Natural killer cell (primary cell): ENCODE results near the gene ZNF214. TPM values are rescaled to one million over a fixed set of nuclear protein-coding genes. Genes with fewer than 3 reads are reported as not detected.

Experiments used
- ATAC-seq, 3 donors: fragments of 150-1000 bp in 2 of 3; fragments of 200-7000 bp in 1 of 3; cut with Tn5 transposase; 1 replicate in 1 of 3; 2 replicates in 2 of 3; pipeline ENCODE4 v1.10.0; 2021; ENCODE audit warnings: mild to moderate bottlenecking in 2 of 3, moderate library complexity in 2 of 3
- DNase-seq, 2 donors: peaks; one replicate each; pipeline versions ENCODE4 v3.0.0 to v3.0.0-alpha.2; 2013 to 2021; ENCODE audit warnings: mixed read lengths in 1 of 2
- H3K27ac ChIP-seq: one replicate; pipeline ENCODE4 v1.5.1; 2013; ENCODE audit warnings: mild to moderate bottlenecking, low read length
- H3K27me3 ChIP-seq: one replicate; pipeline ENCODE4 v1.6.1; 2013; ENCODE audit warnings: low read length; ENCODE audit not compliant: control insufficient read depth, insufficient read depth
- H3K36me3 ChIP-seq: one replicate; pipeline ENCODE4 v1.6.1; 2013; ENCODE audit warnings: low read length; ENCODE audit not compliant: control insufficient read depth, insufficient read depth
- H3K4me1 ChIP-seq: one replicate; pipeline ENCODE4 v1.6.1; 2013; ENCODE audit warnings: low read length; ENCODE audit not compliant: control insufficient read depth, insufficient read depth
- H3K4me3 ChIP-seq: one replicate; pipeline ENCODE4 v1.5.1; 2013; ENCODE audit warnings: low read length
- H3K9me3 ChIP-seq: one replicate; pipeline ENCODE4 v1.6.1; 2013; ENCODE audit warnings: low read length; ENCODE audit not compliant: control insufficient read depth, insufficient read depth
- H3K27ac Mint-ChIP-seq, 2 donors: one replicate each; pipeline ENCODE4 v1.8.0; 2022; ENCODE audit warnings: mild to moderate bottlenecking in 2 of 2, mixed read lengths in 2 of 2, moderate library complexity in 1 of 2
- H3K27me3 Mint-ChIP-seq, 2 donors: one replicate each; pipeline ENCODE4 v1.8.0; 2022; ENCODE audit warnings: low read depth in 2 of 2, mixed read lengths in 2 of 2
- H3K36me3 Mint-ChIP-seq: one replicate; pipeline ENCODE4 v1.8.0; 2022; ENCODE audit warnings: mixed read lengths
- H3K4me1 Mint-ChIP-seq, 2 donors: one replicate each; pipeline ENCODE4 v1.8.0; 2022; ENCODE audit warnings: mixed read lengths in 2 of 2
- H3K4me3 Mint-ChIP-seq: one replicate; pipeline ENCODE4 v1.8.0; 2022; ENCODE audit warnings: mild to moderate bottlenecking, moderate library complexity, mixed read lengths
- H3K9me3 Mint-ChIP-seq, 2 donors: one replicate each; pipeline ENCODE4 v1.8.0; 2022; ENCODE audit warnings: mixed read lengths in 2 of 2
- CTCF ChIP-seq: fragments of 200-600 bp; IDR thresholded peaks from one replicate; pipeline ENCODE4 v1.8.0; 2022; ENCODE audit warnings: antibody characterized with exemption
- WGBS: methylation state at CpG from one replicate; pipeline ENCODE4 v1.1.7; 2013; ENCODE audit warnings: missing lambda C conversion rate; ENCODE audit not compliant: insufficient coverage; 5-methylcytosine and 5-hydroxymethylcytosine counted together
- intact Hi-C: fragments of 100-400 bp; cut with micrococcal nuclease; formaldehyde crosslinking; loops from one replicate; pipeline ENCODE4 v1.14.2; 2022
- total RNA-seq, 4 donors: library from RNA; stranded (reverse); fragments of 120-200 nt in 1 of 4; gene quantifications; one replicate each; pipeline versions ENCODE4 v1.2.3 to v1.2.4, GENCODE V29; 2013 to 2022

ZNF214 gene
- total RNA-seq, 3 donors from 2014 or later (not counting 1 experiment from before 2014, with no cell fraction given): not detected

- no peak overlapping the region for H3K27ac Mint-ChIP-seq
- H3K27me3 Mint-ChIP-seq: peaks cover 0 to 4% of the 10 kb centered on the region in 2 donors
- no peaks in the 10 kb centered on the region for H3K9me3 Mint-ChIP-seq
- H3K27me3 ChIP-seq: no peaks in the 10 kb centered on the region
- H3K27ac ChIP-seq: no peak overlapping the region
- no peak overlapping the region for H3K4me3 ChIP-seq
- no peak for TF ChIP-seq CTCF
- 81% methylated on average over 10 of the region's 11 CpGs for WGBS
- no peak for DNase-seq
- no peak for ATAC-seq
- no peaks in the 10 kb centered on the region for H3K36me3 ChIP-seq
- H3K4me1 ChIP-seq: no peaks in the 10 kb centered on the region
- no peak overlapping the region for H3K4me3 Mint-ChIP-seq
- no peaks in the 10 kb centered on the region for H3K36me3 Mint-ChIP-seq
- H3K4me1 Mint-ChIP-seq: no peaks in the 10 kb centered on the region
- intact Hi-C loops: no loop called here
- no peaks in the 10 kb centered on the region for H3K9me3 ChIP-seq
These were observed 27.4 kb downstream of the ZNF214 start for GRCh38 chr11:6992457-6993417.

- Histone ChIP-seq H3K27me3 (no peaks in the 10 kb centered on the region), H3K27ac (no peak overlapping the region), H3K9me3 (no peaks in the 10 kb centered on the region), H3K4me1 (no peaks in the 10 kb centered on the region), H3K4me3 (no peak overlapping the region), H3K36me3 (no peaks in the 10 kb centered on the region)
- intact Hi-C loops: no loop called here
- ATAC-seq (no peak), DNase-seq (no peak)
- peaks cover 0 to 4% of the 10 kb centered on the region in 2 donors for H3K27me3 Mint-ChIP-seq
- 76% methylated on average over 1 of the region's 2 CpGs for WGBS
- H3K9me3 Mint-ChIP-seq: no peaks in the 10 kb centered on the region
- H3K27ac Mint-ChIP-seq: no peak overlapping the region
- no peak for TF ChIP-seq CTCF
- no peak overlapping the region for H3K4me3 Mint-ChIP-seq
- H3K4me1 Mint-ChIP-seq: no peaks in the 10 kb centered on the region
- H3K36me3 Mint-ChIP-seq: no peaks in the 10 kb centered on the region
These were observed 28.1 kb downstream of the ZNF214 start for GRCh38 chr11:6992026-6992425.

GRCh38 chr11:6991227-6991626, 28.9 kb downstream of the ZNF214 start:
- Mint-ChIP-seq H3K36me3 (no peaks in the 10 kb centered on the region), H3K27me3 (peaks cover 0 to 4% of the 10 kb centered on the region in 2 donors), H3K4me3 (no peak overlapping the region), H3K4me1 (no peaks in the 10 kb centered on the region), H3K27ac (no peak overlapping the region), H3K9me3 (no peaks in the 10 kb centered on the region)
- Histone ChIP-seq H3K27ac (no peak overlapping the region), H3K27me3 (no peaks in the 10 kb centered on the region), H3K4me3 (no peak overlapping the region), H3K9me3 (no peaks in the 10 kb centered on the region), H3K36me3 (no peaks in the 10 kb centered on the region), H3K4me1 (no peaks in the 10 kb centered on the region)
- TF ChIP-seq CTCF: no peak
- DNase-seq: no peak
- intact Hi-C loops: no loop called here
- 82% methylated on average over 6 of the region's 6 CpGs for WGBS
- ATAC-seq: no peak
